Stimulated activated CD8-positive, alpha-beta memory T cell treated with anti-CD3 and anti-CD28 coated beads, Interleukin-7, amount 100 ng/mL, for 1 hour (primary cell): ENCODE data around the gene ABCD1.

Experiments used
- DNase-seq, 2 donors: peaks; one replicate each; pipeline ENCODE4 v3.0.0-alpha.2; 2020; ENCODE audit warnings: low read depth in 2 of 2

Gene ABCD1

GRCh38 chrX:153791104-153791852 is 66.6 kb downstream of the ABCD1 start:
- DNase-seq = no peak

- no peak for DNase-seq
These were observed 67.7 kb downstream of the ABCD1 start for GRCh38 chrX:153792368-153792767.

- no peak for DNase-seq
These were observed 68.6 kb downstream of the ABCD1 start for GRCh38 chrX:153793291-153793690.
